ENCODE results near the gene PSMF1. TPM values are rescaled to one million over a fixed set of nuclear protein-coding genes. Genes with fewer than 3 reads are reported as not detected.

Gene PSMF1
- total and polyA plus RNA-seq, 2 experiments from 2014 or later: 73.7 to 84.2 TPM

DNA sequence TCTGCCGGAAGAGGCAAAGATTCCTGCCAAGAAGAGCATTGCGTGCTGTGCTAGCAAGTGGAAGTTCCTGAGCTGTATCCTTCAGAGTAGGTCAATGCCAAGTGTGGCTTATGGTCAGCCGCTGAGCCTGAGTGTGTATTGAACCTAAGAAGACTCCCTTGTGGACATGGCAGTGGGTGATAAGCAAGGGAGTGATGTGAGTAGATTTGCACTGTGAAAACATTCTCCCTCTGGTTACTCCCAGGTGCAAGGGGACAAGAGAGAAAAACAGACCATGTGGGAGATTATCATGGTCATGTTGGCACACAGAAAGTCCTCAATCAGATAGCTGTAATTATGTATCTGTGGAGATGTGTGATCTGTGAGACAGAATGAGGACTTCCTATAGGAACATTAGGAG is 72.4 kb downstream of the PSMF1 start (continued):
- TF ChIP-seq, protein P1, sequence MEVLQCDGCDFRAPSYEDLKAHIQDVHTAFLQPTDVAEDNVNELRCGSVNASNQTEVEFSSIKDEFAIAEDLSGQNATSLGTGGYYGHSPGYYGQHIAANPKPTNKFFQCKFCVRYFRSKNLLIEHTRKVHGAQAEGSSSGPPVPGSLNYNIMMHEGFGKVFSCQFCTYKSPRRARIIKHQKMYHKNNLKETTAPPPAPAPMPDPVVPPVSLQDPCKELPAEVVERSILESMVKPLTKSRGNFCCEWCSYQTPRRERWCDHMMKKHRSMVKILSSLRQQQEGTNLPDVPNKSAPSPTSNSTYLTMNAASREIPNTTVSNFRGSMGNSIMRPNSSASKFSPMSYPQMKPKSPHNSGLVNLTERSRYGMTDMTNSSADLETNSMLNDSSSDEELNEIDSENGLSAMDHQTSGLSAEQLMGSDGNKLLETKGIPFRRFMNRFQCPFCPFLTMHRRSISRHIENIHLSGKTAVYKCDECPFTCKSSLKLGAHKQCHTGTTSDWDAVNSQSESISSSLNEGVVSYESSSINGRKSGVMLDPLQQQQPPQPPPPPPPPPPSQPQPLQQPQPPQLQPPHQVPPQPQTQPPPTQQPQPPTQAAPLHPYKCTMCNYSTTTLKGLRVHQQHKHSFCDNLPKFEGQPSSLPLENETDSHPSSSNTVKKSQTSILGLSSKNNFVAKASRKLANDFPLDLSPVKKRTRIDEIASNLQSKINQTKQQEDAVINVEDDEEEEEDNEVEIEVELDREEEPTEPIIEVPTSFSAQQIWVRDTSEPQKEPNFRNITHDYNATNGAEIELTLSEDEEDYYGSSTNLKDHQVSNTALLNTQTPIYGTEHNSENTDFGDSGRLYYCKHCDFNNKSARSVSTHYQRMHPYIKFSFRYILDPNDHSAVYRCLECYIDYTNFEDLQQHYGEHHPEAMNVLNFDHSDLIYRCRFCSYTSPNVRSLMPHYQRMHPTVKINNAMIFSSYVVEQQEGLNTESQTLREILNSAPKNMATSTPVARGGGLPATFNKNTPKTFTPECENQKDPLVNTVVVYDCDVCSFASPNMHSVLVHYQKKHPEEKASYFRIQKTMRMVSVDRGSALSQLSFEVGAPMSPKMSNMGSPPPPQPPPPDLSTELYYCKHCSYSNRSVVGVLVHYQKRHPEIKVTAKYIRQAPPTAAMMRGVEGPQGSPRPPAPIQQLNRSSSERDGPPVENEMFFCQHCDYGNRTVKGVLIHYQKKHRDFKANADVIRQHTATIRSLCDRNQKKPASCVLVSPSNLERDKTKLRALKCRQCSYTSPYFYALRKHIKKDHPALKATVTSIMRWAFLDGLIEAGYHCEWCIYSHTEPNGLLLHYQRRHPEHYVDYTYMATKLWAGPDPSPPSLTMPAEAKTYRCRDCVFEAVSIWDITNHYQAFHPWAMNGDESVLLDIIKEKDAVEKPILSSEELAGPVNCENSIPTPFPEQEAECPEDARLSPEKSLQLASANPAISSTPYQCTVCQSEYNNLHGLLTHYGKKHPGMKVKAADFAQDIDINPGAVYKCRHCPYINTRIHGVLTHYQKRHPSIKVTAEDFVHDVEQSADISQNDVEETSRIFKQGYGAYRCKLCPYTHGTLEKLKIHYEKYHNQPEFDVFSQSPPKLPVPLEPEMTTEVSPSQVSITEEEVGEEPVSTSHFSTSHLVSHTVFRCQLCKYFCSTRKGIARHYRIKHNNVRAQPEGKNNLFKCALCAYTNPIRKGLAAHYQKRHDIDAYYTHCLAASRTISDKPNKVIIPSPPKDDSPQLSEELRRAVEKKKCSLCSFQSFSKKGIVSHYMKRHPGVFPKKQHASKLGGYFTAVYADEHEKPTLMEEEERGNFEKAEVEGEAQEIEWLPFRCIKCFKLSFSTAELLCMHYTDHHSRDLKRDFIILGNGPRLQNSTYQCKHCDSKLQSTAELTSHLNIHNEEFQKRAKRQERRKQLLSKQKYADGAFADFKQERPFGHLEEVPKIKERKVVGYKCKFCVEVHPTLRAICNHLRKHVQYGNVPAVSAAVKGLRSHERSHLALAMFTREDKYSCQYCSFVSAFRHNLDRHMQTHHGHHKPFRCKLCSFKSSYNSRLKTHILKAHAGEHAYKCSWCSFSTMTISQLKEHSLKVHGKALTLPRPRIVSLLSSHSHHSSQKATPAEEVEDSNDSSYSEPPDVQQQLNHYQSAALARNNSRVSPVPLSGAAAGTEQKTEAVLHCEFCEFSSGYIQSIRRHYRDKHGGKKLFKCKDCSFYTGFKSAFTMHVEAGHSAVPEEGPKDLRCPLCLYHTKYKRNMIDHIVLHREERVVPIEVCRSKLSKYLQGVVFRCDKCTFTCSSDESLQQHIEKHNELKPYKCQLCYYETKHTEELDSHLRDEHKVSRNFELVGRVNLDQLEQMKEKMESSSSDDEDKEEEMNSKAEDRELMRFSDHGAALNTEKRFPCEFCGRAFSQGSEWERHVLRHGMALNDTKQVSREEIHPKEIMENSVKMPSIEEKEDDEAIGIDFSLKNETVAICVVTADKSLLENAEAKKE (CRISPR knock-in tag; IDR thresholded peaks at IDR 0.05): no peak
- TF ChIP-seq STAT1 (IDR thresholded peaks at IDR 0.05; ENCODE audit: unreplicated experiment): no peak
- TF ChIP-seq ZNF114 (CRISPR knock-in tag; IDR thresholded peaks at IDR 0.05): no peak
- TF ChIP-seq, protein P2, sequence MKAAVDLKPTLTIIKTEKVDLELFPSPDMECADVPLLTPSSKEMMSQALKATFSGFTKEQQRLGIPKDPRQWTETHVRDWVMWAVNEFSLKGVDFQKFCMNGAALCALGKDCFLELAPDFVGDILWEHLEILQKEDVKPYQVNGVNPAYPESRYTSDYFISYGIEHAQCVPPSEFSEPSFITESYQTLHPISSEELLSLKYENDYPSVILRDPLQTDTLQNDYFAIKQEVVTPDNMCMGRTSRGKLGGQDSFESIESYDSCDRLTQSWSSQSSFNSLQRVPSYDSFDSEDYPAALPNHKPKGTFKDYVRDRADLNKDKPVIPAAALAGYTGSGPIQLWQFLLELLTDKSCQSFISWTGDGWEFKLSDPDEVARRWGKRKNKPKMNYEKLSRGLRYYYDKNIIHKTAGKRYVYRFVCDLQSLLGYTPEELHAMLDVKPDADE (IDR thresholded peaks at IDR 0.05): no peak

DNA sequence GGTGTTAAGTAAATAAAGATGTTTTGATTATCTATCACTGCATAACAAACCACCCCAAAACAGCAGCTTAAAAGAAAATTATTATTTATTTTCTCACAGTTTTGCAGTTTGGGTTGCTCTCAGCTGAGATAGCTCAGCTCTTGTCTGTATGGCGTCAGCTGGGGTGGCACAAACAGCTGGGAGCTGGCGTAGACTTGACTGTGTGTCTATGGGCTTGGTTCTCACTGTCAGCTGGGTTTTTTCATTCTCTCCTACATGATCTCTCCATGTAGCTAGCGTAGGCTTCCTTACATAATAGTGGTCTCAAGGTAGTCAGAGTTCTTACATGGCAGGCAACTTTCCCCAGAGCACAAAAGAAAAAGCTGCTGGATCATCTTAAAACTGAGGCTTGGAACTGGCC is 72.9 kb downstream of the PSMF1 start:
- H3F3A ChIP-seq (replicated peaks; ENCODE audit: low read depth): 0 out of 2 replicates have a peak, but pooled peaks cover 1% of the 10 kb centered on the region
- H3K4me1 ChIP-seq (ENCODE audit: insufficient read depth): peaks cover 14% of the 10 kb centered on the region
- H2AFZ ChIP-seq: no peak overlapping the region
- ATAC-seq (no peak), DNase-seq (ENCODE audit: low spot score) (no peak)
- H3K4me3 ChIP-seq: no peak overlapping the region
- peaks cover 8% of the 10 kb centered on the region for H3K4me1 Mint-ChIP-seq
- no peaks in the 10 kb centered on the region for H3K36me3 Mint-ChIP-seq (ENCODE audit: low read depth)
- no peaks in the 10 kb centered on the region for H3K9me3 Mint-ChIP-seq
- H3K79me2 ChIP-seq (replicated peaks; ENCODE audit: insufficient read depth): no peaks in the 10 kb centered on the region
- H3K27ac ChIP-seq (ENCODE audit: low read depth): no peak overlapping the region
- no peaks in the 10 kb centered on the region for H3K9me2 ChIP-seq (ENCODE audit: insufficient read depth)
- no peaks in the 10 kb centered on the region for H3K36me3 ChIP-seq (ENCODE audit: insufficient read depth)
- peaks cover 11% of the 10 kb centered on the region; the same call in 1 of the 2 replicates for H3K27me3 ChIP-seq (ENCODE audit: insufficient read depth)
- no peak overlapping the region for H3K27ac Mint-ChIP-seq
- H3K4me2 ChIP-seq: no peak overlapping the region
- no peaks in the 10 kb centered on the region for H4K20me1 ChIP-seq (replicated peaks; ENCODE audit: insufficient read depth)
- H3K27me3 Mint-ChIP-seq (ENCODE audit: insufficient read depth, low read depth, poor library complexity): peaks cover 2% of the 10 kb centered on the region
- H3K4me3 Mint-ChIP-seq: no peak overlapping the region
- no peak for TF ChIP-seq NANOG (IDR thresholded peaks at IDR 0.05; ENCODE audit: borderline replicate concordance)
- TF ChIP-seq, protein P2 (IDR thresholded peaks at IDR 0.05): no peak
- no peak for TF ChIP-seq ZNF331 (CRISPR knock-in tag; IDR thresholded peaks at IDR 0.05; ENCODE audit: low read depth)
- no peak for TF ChIP-seq STAT1 (IDR thresholded peaks at IDR 0.05; ENCODE audit: unreplicated experiment)
- TF ChIP-seq, protein P3, sequence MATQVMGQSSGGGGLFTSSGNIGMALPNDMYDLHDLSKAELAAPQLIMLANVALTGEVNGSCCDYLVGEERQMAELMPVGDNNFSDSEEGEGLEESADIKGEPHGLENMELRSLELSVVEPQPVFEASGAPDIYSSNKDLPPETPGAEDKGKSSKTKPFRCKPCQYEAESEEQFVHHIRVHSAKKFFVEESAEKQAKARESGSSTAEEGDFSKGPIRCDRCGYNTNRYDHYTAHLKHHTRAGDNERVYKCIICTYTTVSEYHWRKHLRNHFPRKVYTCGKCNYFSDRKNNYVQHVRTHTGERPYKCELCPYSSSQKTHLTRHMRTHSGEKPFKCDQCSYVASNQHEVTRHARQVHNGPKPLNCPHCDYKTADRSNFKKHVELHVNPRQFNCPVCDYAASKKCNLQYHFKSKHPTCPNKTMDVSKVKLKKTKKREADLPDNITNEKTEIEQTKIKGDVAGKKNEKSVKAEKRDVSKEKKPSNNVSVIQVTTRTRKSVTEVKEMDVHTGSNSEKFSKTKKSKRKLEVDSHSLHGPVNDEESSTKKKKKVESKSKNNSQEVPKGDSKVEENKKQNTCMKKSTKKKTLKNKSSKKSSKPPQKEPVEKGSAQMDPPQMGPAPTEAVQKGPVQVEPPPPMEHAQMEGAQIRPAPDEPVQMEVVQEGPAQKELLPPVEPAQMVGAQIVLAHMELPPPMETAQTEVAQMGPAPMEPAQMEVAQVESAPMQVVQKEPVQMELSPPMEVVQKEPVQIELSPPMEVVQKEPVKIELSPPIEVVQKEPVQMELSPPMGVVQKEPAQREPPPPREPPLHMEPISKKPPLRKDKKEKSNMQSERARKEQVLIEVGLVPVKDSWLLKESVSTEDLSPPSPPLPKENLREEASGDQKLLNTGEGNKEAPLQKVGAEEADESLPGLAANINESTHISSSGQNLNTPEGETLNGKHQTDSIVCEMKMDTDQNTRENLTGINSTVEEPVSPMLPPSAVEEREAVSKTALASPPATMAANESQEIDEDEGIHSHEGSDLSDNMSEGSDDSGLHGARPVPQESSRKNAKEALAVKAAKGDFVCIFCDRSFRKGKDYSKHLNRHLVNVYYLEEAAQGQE (IDR thresholded peaks at IDR 0.05; ENCODE audit: unreplicated experiment): no peak
- no peak for TF ChIP-seq CREB1 (CRISPR knock-in tag; IDR thresholded peaks at IDR 0.05; ENCODE audit: low read depth)
- no peak for TF ChIP-seq EZH2phosphoT487 (IDR thresholded peaks at IDR 0.05; ENCODE audit: unreplicated experiment)
- no peak for TF ChIP-seq EZH2 (IDR thresholded peaks at IDR 0.05; ENCODE audit: low read depth, unreplicated experiment)
